Fibroblast of lung (primary cell): ENCODE data around the gene SOX10.

Source experiments
- CTCF ChIP-seq, 2 donors: IDR thresholded peaks in 1 of 2; conservative IDR thresholded peaks in 1 of 2; 1 replicate in 1 of 2; 2 replicates in 1 of 2; pipeline ENCODE4 v1.5.1; 2011 to 2012; ENCODE audit warnings: low read length in 2 of 2, control low read depth in 1 of 2, inconsistent platforms in 1 of 2, low read depth in 1 of 2, mild to moderate bottlenecking in 1 of 2
- EZH2 ChIP-seq: IDR thresholded peaks from 2 replicates; pipeline ENCODE4 v1.5.1; 2012; ENCODE audit warnings: low read length, control low read depth, mild to moderate bottlenecking; ENCODE audit errors: missing control alignments

GRCh38 chr22:37957232-37957631 lies 27.1 kb downstream of the SOX10 start:
- TF ChIP-seq CTCF (conservative IDR thresholded peaks at IDR 0.05 in 1 of 2, IDR thresholded peaks at IDR 0.05 in 1 of 2; ENCODE audit: low read depth in 1 of 2, low read length in 2 of 2) (no peak), EZH2 (no peak)
